GM13977 (cell line): ENCODE measurements around the gene CHST15.

ENCODE experiments used
- DNase-seq: peaks from one replicate; pipeline ENCODE4 v3.0.0; 2012; ENCODE audit warnings: low spot score
- CTCF ChIP-seq: IDR thresholded peaks from 2 replicates; pipeline ENCODE4 v1.5.1; 2012; ENCODE audit warnings: mild to moderate bottlenecking, control low read depth; ENCODE audit not compliant: insufficient read depth; ENCODE audit errors: extremely low read depth, missing control alignments
- in situ Hi-C: fragments of 300-500 bp; cut with MboI; formaldehyde crosslinking; loops from one replicate; pipeline ENCODE4 v1.12.0; 2022; ENCODE audit warnings: low sequenced_read_pairs, low pct_unique_long_range_greater_than_20kb, mixed read lengths, inconsistent platforms; ENCODE audit not compliant: unreplicated experiment

CHST15 gene

GRCh38 chr10:124030492-124031110, 62.8 kb downstream of the CHST15 start:
- no peak for DNase-seq
- in situ Hi-C loops: no loop called here
- TF ChIP-seq CTCF: no peak

GRCh38 chr10:124030061-124030460, 63.3 kb downstream of the CHST15 start:
- no peak for TF ChIP-seq CTCF
- DNase-seq: no peak
- in situ Hi-C loops: no loop called here

- no peak for DNase-seq
- no peak for TF ChIP-seq CTCF
- in situ Hi-C loops: no loop called here
Observed at GRCh38 chr10:124029559-124029958, 63.8 kb downstream of the CHST15 start.

- no peak for TF ChIP-seq CTCF
- in situ Hi-C loops: no loop called here
- no peak for DNase-seq
Observed at GRCh38 chr10:124028700-124029480, 64.5 kb downstream of the CHST15 start.

GRCh38 chr10:124027651-124028050, 65.7 kb downstream of the CHST15 start:
- TF ChIP-seq CTCF: no peak
- DNase-seq: no peak
- in situ Hi-C loops: no loop called here

GRCh38 chr10:124027031-124027611, 66.3 kb downstream of the CHST15 start:
- in situ Hi-C loops: no loop called here
- TF ChIP-seq CTCF: no peak
- no peak for DNase-seq
